Measurements from ENCODE around the gene SYF2. TPM values are rescaled to one million over a fixed set of nuclear protein-coding genes. Genes with fewer than 3 reads are reported as not detected.
"Not testable (repeated sequence)": the region's sequence is repeated elsewhere in the genome, so short reads cannot be mapped to it uniquely, and the experiment has no call there.

SYF2 gene
- 39.4 and 41.5 TPM in 2 replicates for total RNA-seq

DNA sequence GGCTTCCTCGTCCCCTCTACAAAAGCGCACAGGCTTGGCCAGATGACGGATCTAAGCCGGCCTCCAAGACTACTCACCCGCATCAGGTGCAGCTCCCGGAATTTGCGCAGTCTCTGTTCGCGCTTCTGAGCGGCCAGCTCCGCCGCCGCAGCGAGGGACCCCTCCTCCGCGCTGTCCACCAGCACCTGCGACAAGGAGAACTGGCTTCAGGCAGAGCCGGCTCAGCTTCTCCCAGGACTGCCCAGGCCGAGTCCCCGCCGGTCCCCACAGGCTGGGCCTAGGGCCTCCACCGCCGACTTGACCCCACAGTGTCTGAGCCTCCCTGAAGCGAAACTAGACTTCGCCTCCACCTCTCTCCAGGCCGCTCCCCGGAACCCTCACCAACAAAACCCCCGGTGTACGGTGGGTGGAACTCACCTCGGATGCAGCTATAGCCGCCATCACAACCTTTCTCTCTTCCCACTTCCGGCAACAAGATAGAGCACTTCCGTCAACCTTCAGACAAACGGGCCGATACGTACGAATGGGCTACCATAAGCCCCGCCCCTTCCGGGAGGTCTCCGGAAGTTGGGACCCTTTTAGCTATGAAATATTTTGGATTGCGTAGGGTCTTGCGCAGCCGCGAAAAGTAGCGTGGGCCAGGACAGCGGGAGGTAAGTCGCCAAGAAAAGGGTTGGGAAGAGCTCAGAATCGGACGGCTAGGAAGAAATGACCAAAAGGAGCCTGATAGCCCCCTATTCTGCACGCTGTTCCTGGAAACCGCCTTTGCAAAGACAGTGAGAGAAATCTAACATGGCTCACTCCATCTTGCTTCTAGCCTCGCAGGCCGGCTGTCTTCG, at the start of gene SYF2:
Gene SYF2 (minus strand): TSS at position 476 of the 839 bp plus-strand sequence. CDS start 35 bp downstream, at position 441.
- peaks cover 44% of the 10 kb centered on the region for H3K79me2 ChIP-seq (ENCODE audit: insufficient read depth, low read length)
- peak within 1 kb of the TSS; percentile 91 for H3K4me2 ChIP-seq (ENCODE audit: insufficient read depth, low read length)

DNA sequence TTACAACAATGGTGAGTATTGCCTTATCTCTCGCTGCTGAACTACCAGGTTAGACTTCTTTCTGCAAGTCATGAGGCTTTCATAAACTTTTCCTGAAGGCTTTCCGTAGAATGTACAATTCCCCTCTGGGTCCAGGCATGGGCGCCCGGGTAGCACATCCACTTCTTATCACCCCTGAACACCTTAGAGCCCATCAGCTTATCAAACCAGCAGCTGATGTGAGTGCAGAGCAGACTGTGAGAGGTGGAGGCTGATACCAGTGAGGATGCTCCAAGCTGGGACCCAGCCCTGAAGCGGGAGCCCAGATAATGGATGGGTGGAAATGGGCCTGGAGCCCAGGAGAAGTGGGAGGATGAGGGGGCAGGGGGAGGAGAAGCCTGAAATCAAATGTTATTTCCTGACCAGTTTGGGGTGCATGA, 47.4 kb upstream of the SYF2 start:
- H3K79me2 ChIP-seq (ENCODE audit: insufficient read depth, low read length); H3K4me3 ChIP-seq (ENCODE audit: insufficient read depth, low read length); H3K27ac ChIP-seq (ENCODE audit: low read depth, low read length); H2AFZ ChIP-seq (ENCODE audit: low read length); DNase-seq (ENCODE audit: insufficient read length, low spot score, missing footprints); H3K4me1 ChIP-seq (ENCODE audit: insufficient read depth, low read length); H3K27me3 ChIP-seq (ENCODE audit: insufficient read depth, low read length); H3K9me3 ChIP-seq (ENCODE audit: low read depth, low read length); H4K20me1 ChIP-seq (ENCODE audit: insufficient read depth, low read length); H3K36me3 ChIP-seq (ENCODE audit: insufficient read depth, low read length); H3K4me2 ChIP-seq (ENCODE audit: insufficient read depth, low read length): not testable (repeated sequence)

More for the DNA sequence above, at the start of gene SYF2:
- peak within 1 kb of the TSS; percentile 89 for H3K27ac ChIP-seq (ENCODE audit: low read depth, low read length)
- no peaks in the 10 kb centered on the region for H3K27me3 ChIP-seq (ENCODE audit: insufficient read depth, low read length)
- peak; percentile 95 for DNase-seq (ENCODE audit: insufficient read length, low spot score, missing footprints)
- no peaks in the 10 kb centered on the region for H3K9me3 ChIP-seq (ENCODE audit: low read depth, low read length)
- peak within 1 kb of the TSS; percentile 91 for H3K4me3 ChIP-seq (ENCODE audit: insufficient read depth, low read length)
- peaks cover 22% of the 10 kb centered on the region for H3K36me3 ChIP-seq (ENCODE audit: insufficient read depth, low read length)
- TF ChIP-seq, protein P1, sequence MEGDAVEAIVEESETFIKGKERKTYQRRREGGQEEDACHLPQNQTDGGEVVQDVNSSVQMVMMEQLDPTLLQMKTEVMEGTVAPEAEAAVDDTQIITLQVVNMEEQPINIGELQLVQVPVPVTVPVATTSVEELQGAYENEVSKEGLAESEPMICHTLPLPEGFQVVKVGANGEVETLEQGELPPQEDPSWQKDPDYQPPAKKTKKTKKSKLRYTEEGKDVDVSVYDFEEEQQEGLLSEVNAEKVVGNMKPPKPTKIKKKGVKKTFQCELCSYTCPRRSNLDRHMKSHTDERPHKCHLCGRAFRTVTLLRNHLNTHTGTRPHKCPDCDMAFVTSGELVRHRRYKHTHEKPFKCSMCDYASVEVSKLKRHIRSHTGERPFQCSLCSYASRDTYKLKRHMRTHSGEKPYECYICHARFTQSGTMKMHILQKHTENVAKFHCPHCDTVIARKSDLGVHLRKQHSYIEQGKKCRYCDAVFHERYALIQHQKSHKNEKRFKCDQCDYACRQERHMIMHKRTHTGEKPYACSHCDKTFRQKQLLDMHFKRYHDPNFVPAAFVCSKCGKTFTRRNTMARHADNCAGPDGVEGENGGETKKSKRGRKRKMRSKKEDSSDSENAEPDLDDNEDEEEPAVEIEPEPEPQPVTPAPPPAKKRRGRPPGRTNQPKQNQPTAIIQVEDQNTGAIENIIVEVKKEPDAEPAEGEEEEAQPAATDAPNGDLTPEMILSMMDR (IDR thresholded peaks at IDR 0.05; ENCODE audit: extremely low read depth, low read depth, low read length) = no peak
- peaks cover 21% of the 10 kb centered on the region for H3K4me1 ChIP-seq (ENCODE audit: insufficient read depth, low read length)
- peaks cover 4% of the 10 kb centered on the region for H4K20me1 ChIP-seq (ENCODE audit: insufficient read depth, low read length)
- H2AFZ ChIP-seq (ENCODE audit: low read length) = peak within 1 kb of the TSS; percentile 83

DNA sequence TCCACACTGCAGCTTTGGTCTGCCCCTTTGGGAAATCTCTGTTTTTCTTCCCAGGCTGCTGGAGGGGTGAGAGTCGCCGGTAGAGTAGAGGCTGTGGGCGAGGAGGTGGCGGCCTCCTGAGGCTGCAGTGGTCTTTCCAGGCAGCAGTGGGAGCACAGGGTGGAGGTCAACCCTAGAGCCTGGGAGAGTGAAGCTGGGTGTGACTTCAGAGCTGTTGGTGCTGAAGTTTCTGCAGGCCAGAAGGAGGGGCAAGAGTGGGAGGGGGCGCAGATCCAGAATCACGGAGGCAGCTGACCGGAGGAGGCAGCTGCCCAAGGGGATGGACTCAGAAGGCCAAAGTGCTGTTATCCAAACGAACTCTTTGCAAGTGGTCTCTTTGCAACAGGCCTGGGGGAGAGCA, 46.5 kb upstream of the SYF2 start:
- not testable (repeated sequence) for H4K20me1 ChIP-seq (ENCODE audit: insufficient read depth, low read length); DNase-seq (ENCODE audit: insufficient read length, low spot score, missing footprints); H3K36me3 ChIP-seq (ENCODE audit: insufficient read depth, low read length); H2AFZ ChIP-seq (ENCODE audit: low read length); H3K27me3 ChIP-seq (ENCODE audit: insufficient read depth, low read length); H3K27ac ChIP-seq (ENCODE audit: low read depth, low read length); H3K9me3 ChIP-seq (ENCODE audit: low read depth, low read length); H3K4me1 ChIP-seq (ENCODE audit: insufficient read depth, low read length); H3K4me2 ChIP-seq (ENCODE audit: insufficient read depth, low read length); H3K79me2 ChIP-seq (ENCODE audit: insufficient read depth, low read length); H3K4me3 ChIP-seq (ENCODE audit: insufficient read depth, low read length)

DNA sequence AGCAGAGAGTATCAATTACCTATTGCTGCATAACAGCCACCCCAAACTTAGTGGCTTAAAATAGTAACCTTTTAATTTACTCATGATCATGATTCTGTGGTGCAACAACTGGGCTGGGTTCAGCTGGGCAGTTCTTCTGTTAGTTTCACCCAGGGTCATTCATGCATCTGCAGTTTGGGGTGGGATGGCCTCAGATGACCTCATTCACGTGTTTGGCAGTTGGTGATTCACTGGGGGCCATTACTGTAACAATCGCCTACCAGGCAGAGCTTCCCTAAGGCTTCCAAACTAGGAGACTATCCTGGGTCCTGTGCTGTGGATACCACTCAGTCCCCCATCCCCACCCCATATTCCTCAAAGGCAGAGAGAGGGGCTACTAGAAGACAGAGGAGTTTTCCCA, 46.1 kb upstream of the SYF2 start:
- not testable (repeated sequence) for H3K9me3 ChIP-seq (ENCODE audit: low read depth, low read length); H3K4me3 ChIP-seq (ENCODE audit: insufficient read depth, low read length); H3K4me2 ChIP-seq (ENCODE audit: insufficient read depth, low read length); H3K4me1 ChIP-seq (ENCODE audit: insufficient read depth, low read length); H4K20me1 ChIP-seq (ENCODE audit: insufficient read depth, low read length); H3K27me3 ChIP-seq (ENCODE audit: insufficient read depth, low read length); DNase-seq (ENCODE audit: insufficient read length, low spot score, missing footprints); H3K27ac ChIP-seq (ENCODE audit: low read depth, low read length); H3K79me2 ChIP-seq (ENCODE audit: insufficient read depth, low read length); H2AFZ ChIP-seq (ENCODE audit: low read length); H3K36me3 ChIP-seq (ENCODE audit: insufficient read depth, low read length)

DNA sequence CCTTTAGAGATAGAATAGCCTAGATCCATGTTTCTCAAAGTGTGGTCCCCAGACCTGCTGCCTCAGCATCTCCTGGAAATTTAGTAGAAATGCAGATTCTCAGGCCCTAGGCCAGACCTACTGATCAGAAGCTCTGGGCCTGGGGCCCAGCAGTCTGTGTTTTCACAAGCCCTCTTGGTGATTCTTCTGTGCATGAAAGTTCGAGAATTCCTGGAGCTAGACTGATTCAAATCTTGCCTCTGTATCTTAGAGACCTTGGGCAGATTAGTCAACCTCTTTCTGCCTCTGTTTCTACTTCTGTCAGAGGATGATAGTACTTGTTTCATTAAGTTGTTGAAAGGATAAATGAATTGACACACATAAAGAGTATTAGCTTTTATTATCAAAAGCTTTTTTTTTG, 45.0 kb upstream of the SYF2 start:
- H3K27me3 ChIP-seq (ENCODE audit: insufficient read depth, low read length); H4K20me1 ChIP-seq (ENCODE audit: insufficient read depth, low read length); H2AFZ ChIP-seq (ENCODE audit: low read length); H3K4me1 ChIP-seq (ENCODE audit: insufficient read depth, low read length); H3K27ac ChIP-seq (ENCODE audit: low read depth, low read length); H3K4me3 ChIP-seq (ENCODE audit: insufficient read depth, low read length); H3K4me2 ChIP-seq (ENCODE audit: insufficient read depth, low read length); DNase-seq (ENCODE audit: insufficient read length, low spot score, missing footprints); H3K79me2 ChIP-seq (ENCODE audit: insufficient read depth, low read length); H3K9me3 ChIP-seq (ENCODE audit: low read depth, low read length); H3K36me3 ChIP-seq (ENCODE audit: insufficient read depth, low read length): not testable (repeated sequence)

DNA sequence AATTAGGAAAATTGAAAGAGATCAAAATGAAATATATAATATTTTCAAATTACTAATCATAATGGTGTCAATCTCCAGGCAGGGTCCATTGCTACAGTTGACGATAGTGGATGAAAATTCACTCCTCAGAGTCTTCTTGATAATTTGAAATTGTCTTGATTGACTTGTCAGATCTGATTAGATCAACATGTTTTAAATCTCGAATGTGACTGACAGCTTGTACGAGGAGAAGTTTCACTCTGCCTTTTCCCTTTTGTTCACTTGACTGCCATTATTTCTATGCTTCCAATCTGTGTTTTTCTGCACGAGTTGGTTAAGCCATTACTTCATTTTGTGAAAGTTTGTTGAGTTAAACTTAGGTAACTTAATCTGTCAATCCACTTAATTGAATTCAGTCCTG, 43.3 kb upstream of the SYF2 start:
- H3K27me3 ChIP-seq (ENCODE audit: insufficient read depth, low read length); H2AFZ ChIP-seq (ENCODE audit: low read length): not testable (repeated sequence)

DNA sequence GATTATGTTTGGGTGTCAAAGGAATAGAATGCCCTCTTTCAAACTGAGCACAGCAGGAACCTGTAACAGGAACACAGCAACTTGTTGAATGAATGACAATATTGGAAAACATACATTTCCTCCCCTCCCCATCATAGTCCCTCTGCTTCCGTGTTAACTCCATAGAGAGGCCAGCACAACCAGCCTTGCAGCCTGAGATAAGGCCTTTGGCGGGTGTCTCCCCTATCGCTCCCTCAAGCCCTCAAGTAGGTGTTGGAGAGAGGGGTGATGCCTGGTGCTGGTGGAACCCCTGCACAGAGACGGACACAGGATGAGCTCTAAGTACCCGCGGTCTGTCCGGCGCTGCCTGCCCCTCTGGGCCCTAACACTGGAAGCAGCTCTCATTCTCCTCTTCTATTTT, 39.9 kb upstream of the SYF2 start, which contains the start of gene RHD:
Gene RHD (plus strand): TSS at position 272 of the 400 bp plus-strand sequence. CDS start 39 bp downstream, at position 311.
- H2AFZ ChIP-seq (ENCODE audit: low read length); H4K20me1 ChIP-seq (ENCODE audit: insufficient read depth, low read length); H3K4me1 ChIP-seq (ENCODE audit: insufficient read depth, low read length); H3K4me2 ChIP-seq (ENCODE audit: insufficient read depth, low read length); H3K27ac ChIP-seq (ENCODE audit: low read depth, low read length); H3K36me3 ChIP-seq (ENCODE audit: insufficient read depth, low read length); DNase-seq (ENCODE audit: insufficient read length, low spot score, missing footprints); H3K4me3 ChIP-seq (ENCODE audit: insufficient read depth, low read length); H3K27me3 ChIP-seq (ENCODE audit: insufficient read depth, low read length); H3K79me2 ChIP-seq (ENCODE audit: insufficient read depth, low read length); H3K9me3 ChIP-seq (ENCODE audit: low read depth, low read length): not testable (repeated sequence)

More for the DNA sequence above, 43.3 kb upstream of the SYF2 start:
- H3K79me2 ChIP-seq (ENCODE audit: insufficient read depth, low read length); H3K4me2 ChIP-seq (ENCODE audit: insufficient read depth, low read length); H3K4me3 ChIP-seq (ENCODE audit: insufficient read depth, low read length); DNase-seq (ENCODE audit: insufficient read length, low spot score, missing footprints); H3K36me3 ChIP-seq (ENCODE audit: insufficient read depth, low read length); H3K4me1 ChIP-seq (ENCODE audit: insufficient read depth, low read length); H3K9me3 ChIP-seq (ENCODE audit: low read depth, low read length); H4K20me1 ChIP-seq (ENCODE audit: insufficient read depth, low read length); H3K27ac ChIP-seq (ENCODE audit: low read depth, low read length): not testable (repeated sequence)

DNA sequence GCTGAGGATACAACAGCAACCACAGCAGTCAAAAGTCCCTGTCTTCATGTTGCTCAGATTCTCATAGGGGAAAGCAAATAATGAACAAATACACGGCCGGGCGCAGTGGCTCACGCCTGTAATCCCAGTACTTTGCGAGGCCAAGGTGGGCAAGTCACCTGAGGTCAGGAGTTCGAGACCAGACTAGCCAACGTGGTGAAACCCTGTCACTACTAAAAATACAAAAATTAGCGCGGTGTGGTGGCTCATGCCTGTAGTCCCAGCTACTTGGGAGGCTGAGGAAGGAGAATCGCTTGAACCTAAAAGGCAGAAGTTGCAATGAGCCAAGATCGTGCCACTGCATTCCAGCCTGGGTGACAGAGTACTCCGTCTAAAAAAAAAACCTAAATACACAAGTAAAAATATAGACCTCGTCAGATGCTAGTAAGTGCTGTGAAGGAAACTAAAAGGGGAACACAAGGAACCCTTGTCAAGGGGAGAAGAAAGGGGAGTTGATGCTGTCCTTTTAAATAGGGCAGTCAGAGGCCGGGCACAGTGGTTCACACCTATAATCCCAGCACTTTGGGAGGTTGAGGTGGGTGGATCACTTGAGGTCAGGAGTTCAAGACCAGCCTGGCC, 36.0 kb upstream of the SYF2 start:
- not testable (repeated sequence) for H3K79me2 ChIP-seq (ENCODE audit: insufficient read depth, low read length); H3K27ac ChIP-seq (ENCODE audit: low read depth, low read length); DNase-seq (ENCODE audit: insufficient read length, low spot score, missing footprints); H3K9me3 ChIP-seq (ENCODE audit: low read depth, low read length); H3K27me3 ChIP-seq (ENCODE audit: insufficient read depth, low read length); H3K36me3 ChIP-seq (ENCODE audit: insufficient read depth, low read length); H4K20me1 ChIP-seq (ENCODE audit: insufficient read depth, low read length); H3K4me1 ChIP-seq (ENCODE audit: insufficient read depth, low read length)
- Histone ChIP-seq H3K4me2 (ENCODE audit: insufficient read depth, low read length) (peak overlapping the region; percentile 79), H3K4me3 (ENCODE audit: insufficient read depth, low read length) (peak overlapping the region; percentile 70), H2AFZ (ENCODE audit: low read length) (peak overlapping the region; percentile 13)

Data from osteoblast (primary cell).